Endothelial cell of umbilical vein (primary cell): ENCODE results near the gene DCLRE1B. TPM values are rescaled to one million over a fixed set of nuclear protein-coding genes. Genes with fewer than 3 reads are reported as not detected.
A peak's percentile ranks its signal among the peaks of the same experiment; 100 is the strongest.

Source experiments
- BruUV-seq: library from RNA; stranded (reverse); fragments of 400-500 nt; replicated peaks from 2 replicates; lab custom pipeline; 2021; lab: Mats Ljungman, UMichigan
- CTCF ChIA-PET: fragments of 300-600, 350-600 bp; sonication (Branson Sonifier 250); formaldehyde crosslinking; loops from one replicate; lab custom pipeline; 2021; ENCODE audit warnings: antibody characterized with exemption, inconsistent platforms; lab: Charles Lee
- POLR2A ChIA-PET: fragments of 300-600, 350-600 bp; sonication (Branson Sonifier 250); formaldehyde crosslinking; loops from one replicate; lab custom pipeline; 2021; ENCODE audit warnings: antibody characterized with exemption, inconsistent platforms; lab: Charles Lee
- DNase-seq: peaks from one replicate; pipeline ENCODE4 v3.0.0-alpha.2; 2011; ENCODE audit warnings: low read depth, low spot score
- FAIRE-seq: peaks from 2 replicates; lab custom pipeline; 2011; peaks lifted over from hg19 to GRCh38; lab: Jason Lieb, UNC
- H2AFZ ChIP-seq: 2 replicates; pipeline ENCODE4 v1.6.0; 2012; ENCODE audit warnings: low read depth, low read length, control low read depth, inconsistent platforms
- H3K27ac ChIP-seq: 2 replicates; pipeline ENCODE4 v1.5.1; 2011; ENCODE audit warnings: low read depth, mild to moderate bottlenecking, control low read depth, low read length, moderate library complexity; ENCODE audit not compliant: insufficient read depth
- H3K27me3 ChIP-seq, 2 experiments: 2 replicates each; pipeline versions ENCODE4 v1.6.0 to v1.6.1; 2011; ENCODE audit warnings: low read length in 2 of 2, mixed read lengths in 1 of 2; ENCODE audit not compliant: control insufficient read depth in 2 of 2, insufficient read depth in 2 of 2
- H3K36me3 ChIP-seq, 2 experiments: 2 replicates in 1 of 2; 3 replicates in 1 of 2; pipeline ENCODE4 v1.5.1; 2011; ENCODE audit warnings: low read length in 2 of 2, mild to moderate bottlenecking in 1 of 2, moderate library complexity in 1 of 2; ENCODE audit not compliant: control insufficient read depth in 2 of 2, insufficient read depth in 2 of 2; ENCODE audit errors: extremely low read depth in 1 of 2
- H3K4me1 ChIP-seq: 3 replicates; pipeline ENCODE4 v1.5.1; 2011; ENCODE audit warnings: mild to moderate bottlenecking, low read length; ENCODE audit not compliant: control insufficient read depth, insufficient read depth; ENCODE audit errors: extremely low read depth
- H3K4me2 ChIP-seq: 2 replicates; pipeline ENCODE4 v1.6.1; 2011; ENCODE audit warnings: low read length, control low read depth, mixed read lengths; ENCODE audit not compliant: insufficient read depth
- H3K4me3 ChIP-seq, 3 experiments: fragments of 200-600 bp in 1 of 3; sonication (generic), shearing (Covaris generic) in 1 of 3; replicated peaks in 1 of 3; 2 replicates each; pipeline ENCODE4 v1.5.1; 2011 to 2016; ENCODE audit warnings: control low read depth in 3 of 3, low read length in 3 of 3, mild to moderate bottlenecking in 2 of 3, inconsistent platforms in 1 of 3, low read depth in 1 of 3, moderate library complexity in 1 of 3; ENCODE audit not compliant: insufficient read depth in 1 of 3
- H3K79me2 ChIP-seq: 2 replicates; pipeline ENCODE4 v1.6.0; 2012; ENCODE audit warnings: low read length, inconsistent platforms; ENCODE audit not compliant: control insufficient read depth, insufficient read depth
- H3K9ac ChIP-seq: replicated peaks from 2 replicates; pipeline ENCODE3; 2011; ENCODE audit warnings: low read length, control low read depth; ENCODE audit not compliant: insufficient read depth; ENCODE audit errors: extremely low read depth
- H3K9me1 ChIP-seq: replicated peaks from 3 replicates; pipeline ENCODE4 v1.6.0; 2011; ENCODE audit warnings: mild to moderate bottlenecking, low read length; ENCODE audit not compliant: control insufficient read depth, insufficient read depth; ENCODE audit errors: extremely low read depth
- H3K9me3 ChIP-seq: replicated peaks from 2 replicates; pipeline ENCODE4 v1.5.1; 2012; ENCODE audit warnings: low read length, inconsistent platforms; ENCODE audit not compliant: control insufficient read depth, insufficient read depth
- H4K20me1 ChIP-seq: replicated peaks from 2 replicates; pipeline ENCODE3; 2011; ENCODE audit warnings: mild to moderate bottlenecking, low read length; ENCODE audit not compliant: control insufficient read depth, insufficient read depth; ENCODE audit errors: extremely low read depth
- EZH2 ChIP-seq: IDR thresholded peaks from 2 replicates; pipeline ENCODE4 v1.6.1; 2012; ENCODE audit warnings: borderline replicate concordance, low read depth, mild to moderate bottlenecking, moderate library complexity, low read length, inconsistent platforms; ENCODE audit not compliant: severe bottlenecking
- FOS ChIP-seq: IDR thresholded peaks from 2 replicates; pipeline ENCODE4 v1.6.1; 2011; ENCODE audit warnings: mild to moderate bottlenecking, low read length, moderate library complexity, borderline replicate concordance; ENCODE audit not compliant: insufficient read depth
- GATA2 ChIP-seq: IDR thresholded peaks from 2 replicates; pipeline ENCODE4 v1.7.0; 2011; ENCODE audit warnings: low read depth, mild to moderate bottlenecking, moderate library complexity, mixed read lengths, low read length; ENCODE audit not compliant: insufficient read length, insufficient read depth
- JUN ChIP-seq: IDR thresholded peaks from 2 replicates; pipeline ENCODE4 v1.6.1; 2011; ENCODE audit warnings: borderline replicate concordance, low read depth; ENCODE audit not compliant: insufficient read length, insufficient read depth
- MYC ChIP-seq: IDR thresholded peaks from one replicate; pipeline ENCODE4 v1.6.1; 2011; ENCODE audit warnings: mild to moderate bottlenecking, low read depth, low read length
- POLR2A ChIP-seq: IDR thresholded peaks from 2 replicates; pipeline ENCODE4 v1.6.1; 2012; ENCODE audit warnings: low read depth, mild to moderate bottlenecking, control low read depth, low read length
- POLR2AphosphoS5 ChIP-seq: IDR thresholded peaks from 2 replicates; pipeline ENCODE4 v1.6.1; 2012; ENCODE audit warnings: low read depth, mild to moderate bottlenecking, control low read depth, low read length, moderate library complexity; ENCODE audit not compliant: insufficient read depth
- dilution Hi-C: fragments of 300-500 bp; cut with MboI; formaldehyde crosslinking; loops from one replicate; pipeline ENCODE4 v1.15.0; 2019; ENCODE audit warnings: low sequenced_read_pairs; ENCODE audit not compliant: extremely low pct_ligation_motif_present
- intact Hi-C: fragments of 100-400 bp; cut with micrococcal nuclease; formaldehyde crosslinking; loops from one replicate; pipeline ENCODE4 v1.10.0; 2022
- polyA plus RNA-seq, 4 experiments: library from polyadenylated mRNA; depleted of rRNA in 3 of 4; stranded (reverse) in 3 of 4; unstranded in 1 of 4; fragments of >200 nt; gene quantifications; 2 replicates each; pipeline versions ENCODE4 v1.2.1 to v1.2.3, GENCODE V29; 2011 to 2012; ENCODE audit warnings: missing spikeins in 1 of 4
- total RNA-seq: library from RNA; stranded (reverse); gene quantifications from 2 replicates; pipeline ENCODE4 v1.2.3, GENCODE V29; 2021
- TF ChIP-seq, protein P1 (sequence below): IDR thresholded peaks from 2 replicates; pipeline ENCODE4 v1.6.1; 2011; ENCODE audit not compliant: insufficient read depth, insufficient read length
- TF ChIP-seq, protein P2 (sequence below), 2 donors: IDR thresholded peaks; 1 replicate in 1 of 2; 2 replicates in 1 of 2; pipeline ENCODE4 v1.5.1; 2011; ENCODE audit warnings: low read length in 2 of 2, mild to moderate bottlenecking in 2 of 2, moderate library complexity in 2 of 2, control low read depth in 1 of 2, inconsistent platforms in 1 of 2, low read depth in 1 of 2; ENCODE audit not compliant: insufficient read depth in 1 of 2; ENCODE audit errors: extremely low read depth in 1 of 2

Gene DCLRE1B
- total and polyA plus RNA-seq, 2 donors (not counting 3 experiments of a cell fraction or from before 2014, with no cell fraction given) = 5.6 to 10.7 TPM

DNA sequence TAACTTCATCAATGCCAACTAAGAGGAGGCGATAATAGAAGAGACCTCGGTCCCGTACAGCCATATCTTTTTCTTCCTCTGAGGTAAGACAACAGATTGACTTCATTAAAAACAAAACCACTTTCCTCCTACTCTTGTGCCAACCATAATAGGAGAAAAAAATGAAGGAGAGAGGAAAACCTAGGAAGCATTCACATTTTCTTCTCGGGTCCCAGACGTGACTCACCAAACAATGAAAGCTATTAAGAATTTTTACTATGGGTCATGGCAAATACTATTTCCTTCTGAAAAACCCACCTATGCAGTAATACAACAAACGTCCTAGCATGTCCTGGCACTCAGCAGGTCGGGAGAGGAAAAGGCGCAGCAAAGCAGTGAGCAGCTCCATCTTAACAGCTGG lies 9.2 kb upstream of the DCLRE1B start:
- Histone ChIP-seq H3K9me3 (no peaks in the 10 kb centered on the region), H3K9me1 (no peaks in the 10 kb centered on the region), H2AFZ (no peak overlapping the region), H3K4me3 (no peak overlapping the region), H3K4me1 (peaks cover 5% of the 10 kb centered on the region), H4K20me1 (no peaks in the 10 kb centered on the region), H3K36me3 (peaks cover 14 to 18% of the 10 kb centered on the region in 2 experiments), H3K27me3 (no peaks in the 10 kb centered on the region), H3K27ac (no peak overlapping the region), H3K79me2 (no peaks in the 10 kb centered on the region), H3K4me2 (no peak overlapping the region), H3K9ac (no peak overlapping the region)
- intact Hi-C loops (no loop called here), dilution Hi-C loops (no loop called here)
- ChIA-PET CTCF (interaction anchor here (1.0 to 2.2 kb wide), 5 partner anchors 8 to 60 kb away, joined by 3 to 11 read pairs (median 4); partner anchors contain the start of gene AP4B1), POLR2A (no interaction called here)
- TF ChIP-seq, protein P1, sequence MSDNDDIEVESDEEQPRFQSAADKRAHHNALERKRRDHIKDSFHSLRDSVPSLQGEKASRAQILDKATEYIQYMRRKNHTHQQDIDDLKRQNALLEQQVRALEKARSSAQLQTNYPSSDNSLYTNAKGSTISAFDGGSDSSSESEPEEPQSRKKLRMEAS = no peak
- TF ChIP-seq POLR2AphosphoS5 (no peak), MYC (no peak), FOS (no peak), POLR2A (no peak), JUN (no peak), EZH2 (no peak), GATA2 (no peak)
- TF ChIP-seq, protein P2, sequence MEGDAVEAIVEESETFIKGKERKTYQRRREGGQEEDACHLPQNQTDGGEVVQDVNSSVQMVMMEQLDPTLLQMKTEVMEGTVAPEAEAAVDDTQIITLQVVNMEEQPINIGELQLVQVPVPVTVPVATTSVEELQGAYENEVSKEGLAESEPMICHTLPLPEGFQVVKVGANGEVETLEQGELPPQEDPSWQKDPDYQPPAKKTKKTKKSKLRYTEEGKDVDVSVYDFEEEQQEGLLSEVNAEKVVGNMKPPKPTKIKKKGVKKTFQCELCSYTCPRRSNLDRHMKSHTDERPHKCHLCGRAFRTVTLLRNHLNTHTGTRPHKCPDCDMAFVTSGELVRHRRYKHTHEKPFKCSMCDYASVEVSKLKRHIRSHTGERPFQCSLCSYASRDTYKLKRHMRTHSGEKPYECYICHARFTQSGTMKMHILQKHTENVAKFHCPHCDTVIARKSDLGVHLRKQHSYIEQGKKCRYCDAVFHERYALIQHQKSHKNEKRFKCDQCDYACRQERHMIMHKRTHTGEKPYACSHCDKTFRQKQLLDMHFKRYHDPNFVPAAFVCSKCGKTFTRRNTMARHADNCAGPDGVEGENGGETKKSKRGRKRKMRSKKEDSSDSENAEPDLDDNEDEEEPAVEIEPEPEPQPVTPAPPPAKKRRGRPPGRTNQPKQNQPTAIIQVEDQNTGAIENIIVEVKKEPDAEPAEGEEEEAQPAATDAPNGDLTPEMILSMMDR (IDR thresholded peaks at IDR 0.05; ENCODE audit: extremely low read depth in 1 of 2, insufficient read depth in 1 of 2, low read depth in 1 of 2, low read length in 2 of 2) = no peak
- BruUV-seq = no TSS peak
- peak; percentile 38 for DNase-seq
- FAIRE-seq = peak; percentile 44
